Pulmonary artery endothelial cell (primary cell): Measurements from ENCODE around the gene GAS1. TPM values are rescaled to one million over a fixed set of nuclear protein-coding genes. Genes with fewer than 3 reads are reported as not detected.

Source experiments
- DNase-seq: peaks from one replicate; pipeline ENCODE4 v3.0.0-alpha.2; 2011; ENCODE audit warnings: low read depth, low spot score
- total RNA-seq: library from RNA; depleted of rRNA; stranded (reverse); fragments of >200 nt; gene quantifications from 2 replicates; pipeline ENCODE4 v1.2.3, GENCODE V29; 2014

GAS1 gene, protein sequence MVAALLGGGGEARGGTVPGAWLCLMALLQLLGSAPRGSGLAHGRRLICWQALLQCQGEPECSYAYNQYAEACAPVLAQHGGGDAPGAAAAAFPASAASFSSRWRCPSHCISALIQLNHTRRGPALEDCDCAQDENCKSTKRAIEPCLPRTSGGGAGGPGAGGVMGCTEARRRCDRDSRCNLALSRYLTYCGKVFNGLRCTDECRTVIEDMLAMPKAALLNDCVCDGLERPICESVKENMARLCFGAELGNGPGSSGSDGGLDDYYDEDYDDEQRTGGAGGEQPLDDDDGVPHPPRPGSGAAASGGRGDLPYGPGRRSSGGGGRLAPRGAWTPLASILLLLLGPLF
- total RNA-seq, result 0.13 and 0.18 TPM in 2 replicates

DNA sequence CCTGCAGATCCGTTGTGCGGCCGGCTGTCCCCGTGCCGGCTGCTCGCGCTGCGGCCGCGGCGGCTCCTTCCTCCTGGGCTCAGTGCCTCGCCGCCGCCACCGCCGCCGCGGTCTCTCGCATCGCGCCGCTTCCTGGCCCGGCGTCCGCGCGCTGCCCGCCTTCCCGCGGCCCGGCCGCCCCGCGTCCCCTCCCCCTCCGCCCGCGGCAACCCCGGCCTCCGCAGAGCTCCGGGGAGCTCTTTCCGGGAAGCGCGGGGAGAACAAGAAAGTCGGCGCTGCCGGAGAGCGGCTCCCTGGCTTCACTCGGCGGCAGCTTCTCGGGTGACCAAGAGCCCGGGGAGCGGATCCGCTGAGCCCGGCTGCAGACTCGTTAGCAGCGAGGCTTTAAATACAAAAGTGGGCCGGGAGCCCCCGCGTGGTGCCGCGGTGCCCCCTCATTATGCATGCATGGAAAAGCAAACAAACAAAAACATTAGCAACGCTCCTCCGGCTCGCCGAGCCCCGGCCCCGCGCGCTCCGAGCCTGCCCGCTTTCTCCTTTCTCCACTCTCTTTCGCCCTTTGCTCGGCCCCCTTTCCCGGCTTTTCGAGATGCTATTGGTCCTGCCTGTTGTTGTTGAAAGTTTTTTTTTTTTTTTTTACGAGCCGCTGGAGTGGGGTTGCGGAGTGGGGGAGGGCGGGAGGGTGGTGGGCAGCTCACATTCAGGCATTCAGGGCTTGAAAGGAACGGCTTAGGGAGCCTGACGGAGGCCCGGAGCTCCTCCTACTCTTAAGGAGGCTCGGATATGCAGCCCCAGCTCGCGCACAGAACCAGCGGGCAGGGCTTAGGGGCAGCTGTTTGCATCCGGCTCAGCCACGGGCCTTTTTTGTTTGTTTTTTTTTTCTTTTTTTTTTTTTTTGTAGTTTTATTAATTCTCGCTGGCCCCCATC is at the start of gene GAS1:
Gene GAS1 (minus strand): TSS at position 361 of the 928 bp plus-strand sequence. CDS start 727 bp downstream, outside the sequence.
- DNase-seq, result peak; percentile 79

DNA sequence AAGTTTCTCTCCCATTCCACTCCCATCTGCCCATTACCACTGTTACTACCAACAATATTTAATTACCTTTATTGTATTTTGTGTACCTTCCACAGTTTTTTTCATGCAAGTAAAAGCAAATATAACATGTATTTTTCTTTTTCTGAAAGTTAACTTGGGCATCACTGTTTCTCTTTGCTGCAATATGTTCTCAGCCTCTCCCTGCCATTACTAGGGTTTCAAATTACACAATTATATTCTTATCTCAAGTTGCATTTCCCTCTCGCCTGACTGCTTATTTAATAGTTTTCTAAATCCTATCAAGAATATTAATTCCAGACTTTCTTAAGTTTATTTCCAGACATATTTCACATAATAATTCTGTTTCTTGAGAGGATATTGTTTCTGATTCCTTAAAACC is 46.9 kb upstream of the GAS1 start:
- no peak for DNase-seq

DNA sequence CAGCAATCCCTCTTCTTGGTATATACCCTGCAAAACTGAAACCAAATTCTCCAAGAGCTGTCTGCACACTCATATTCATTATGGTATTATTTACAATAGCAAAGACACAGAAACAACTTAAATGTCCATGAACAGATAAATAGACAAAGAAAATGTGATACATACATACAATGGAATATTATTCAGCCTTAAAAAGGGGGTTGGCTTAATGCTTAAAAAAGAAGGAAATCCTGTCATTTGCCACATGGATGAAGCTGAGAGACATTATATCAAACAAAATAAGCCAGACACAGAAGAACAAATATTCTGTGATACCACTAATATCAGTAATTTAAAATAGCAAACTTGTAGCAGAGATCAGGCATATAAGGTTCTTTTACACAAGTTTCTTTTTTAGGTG is 46.5 kb upstream of the GAS1 start:
- DNase-seq, result no peak

DNA sequence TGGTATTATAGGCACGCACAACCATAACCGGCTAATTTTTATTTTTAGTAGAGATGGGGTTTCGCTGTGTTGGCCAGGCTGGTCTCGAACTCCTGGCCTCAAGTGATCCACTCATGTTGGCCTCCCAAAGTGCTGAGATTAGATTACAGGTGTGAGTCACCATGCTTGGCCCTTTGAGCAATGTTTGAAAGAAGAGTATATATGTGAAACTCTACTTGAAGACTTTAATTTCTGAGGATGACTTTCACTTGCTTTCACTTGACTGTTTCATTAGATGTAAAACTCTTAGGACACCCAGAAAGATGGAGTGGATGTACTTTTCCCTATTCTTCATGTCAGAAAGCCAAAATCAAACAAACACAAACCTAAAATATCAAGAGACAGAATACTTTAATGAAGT is 43.8 kb upstream of the GAS1 start:
- no peak for DNase-seq

DNA sequence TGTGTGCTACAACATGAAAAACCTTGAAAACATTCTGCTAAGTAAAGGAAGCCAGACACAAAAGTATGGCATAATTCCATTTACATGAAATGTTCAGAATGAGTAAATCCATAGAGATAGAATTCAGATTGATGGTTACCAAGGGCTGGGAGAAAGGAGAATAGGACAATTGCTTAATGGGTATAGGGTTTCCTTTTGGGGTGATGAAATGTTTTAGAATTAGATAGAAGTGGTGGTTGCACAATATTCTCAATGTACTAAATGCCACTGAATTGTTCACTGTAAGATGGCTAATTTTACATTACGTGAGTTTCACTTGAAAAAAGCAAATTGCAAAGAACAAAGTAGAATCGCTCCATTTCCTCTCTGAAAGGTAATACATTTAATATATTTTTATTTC is 43.0 kb upstream of the GAS1 start:
- DNase-seq, result no peak

DNA sequence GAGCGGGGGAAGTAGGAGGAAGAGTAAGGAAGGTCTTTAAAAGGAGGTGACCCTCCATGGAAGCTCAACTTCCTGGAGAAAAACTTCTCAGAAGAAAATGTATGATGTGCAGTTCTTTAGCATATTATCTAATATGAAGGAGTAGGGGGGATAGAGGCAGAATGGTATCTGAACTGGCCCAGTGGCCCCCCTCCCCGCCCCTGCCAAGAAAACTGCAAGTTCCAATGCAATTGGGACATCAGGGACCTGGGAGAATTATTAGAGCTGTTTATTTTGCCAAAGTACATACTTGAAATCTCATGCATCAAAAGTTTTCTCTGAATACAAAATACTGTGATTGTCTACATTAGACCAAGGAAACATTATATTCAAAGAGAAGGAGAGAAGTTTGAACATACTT is 40.6 kb upstream of the GAS1 start:
- DNase-seq, result no peak

DNA sequence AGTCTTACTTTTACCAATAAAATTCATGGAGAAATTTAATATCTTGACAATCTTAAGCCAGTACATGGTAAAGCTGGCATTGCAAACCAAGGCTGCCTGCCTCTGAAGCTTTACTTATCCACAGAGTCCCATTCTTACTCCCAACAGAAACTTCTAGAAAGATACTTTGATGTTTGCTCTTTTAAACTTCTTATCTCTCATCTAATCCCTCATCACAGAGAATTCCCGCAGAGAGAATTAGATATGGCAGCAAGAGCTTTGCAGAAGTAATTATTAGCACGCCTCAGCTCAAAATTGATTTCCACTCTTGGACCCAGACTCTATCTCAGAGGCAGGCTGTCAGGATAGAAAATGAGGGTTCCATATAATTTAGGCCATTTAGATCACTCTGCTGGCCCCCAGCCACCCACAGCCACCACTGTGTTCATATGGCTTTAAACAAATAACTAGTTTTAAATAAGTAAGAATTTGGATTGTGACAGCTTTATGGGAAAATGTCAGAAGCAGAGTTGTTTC is 37.9 kb upstream of the GAS1 start:
- DNase-seq, result no peak

DNA sequence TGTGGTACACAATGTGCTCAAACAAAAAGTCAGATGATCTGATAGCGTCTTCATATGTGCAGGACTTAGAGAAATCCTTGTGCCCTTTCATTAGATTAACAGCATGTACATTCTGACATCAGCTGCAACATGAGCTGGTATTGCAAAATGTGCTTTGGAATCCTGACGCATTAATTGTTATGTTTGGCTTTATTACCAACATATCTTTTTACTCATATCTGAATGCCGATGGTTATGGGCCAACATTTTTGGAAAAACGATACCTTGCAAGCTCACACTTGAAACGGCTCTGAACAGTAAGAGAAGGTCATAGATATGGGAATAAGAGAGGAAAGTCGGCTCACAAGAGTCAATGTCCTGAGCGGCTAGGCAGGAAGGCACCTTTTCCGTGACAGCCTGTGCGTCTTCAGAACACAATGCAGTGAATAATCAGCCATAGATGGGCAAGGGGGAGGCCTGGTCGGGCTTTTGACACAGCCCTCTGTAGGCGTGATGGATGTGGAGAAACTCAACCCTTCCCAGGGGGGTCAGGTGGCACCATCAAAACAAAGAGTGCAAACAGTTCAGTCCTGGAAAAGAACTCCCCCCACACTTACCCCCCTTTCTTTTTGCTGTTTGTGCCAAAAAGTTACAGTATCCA is 36.4 kb upstream of the GAS1 start:
- DNase-seq, result no peak

DNA sequence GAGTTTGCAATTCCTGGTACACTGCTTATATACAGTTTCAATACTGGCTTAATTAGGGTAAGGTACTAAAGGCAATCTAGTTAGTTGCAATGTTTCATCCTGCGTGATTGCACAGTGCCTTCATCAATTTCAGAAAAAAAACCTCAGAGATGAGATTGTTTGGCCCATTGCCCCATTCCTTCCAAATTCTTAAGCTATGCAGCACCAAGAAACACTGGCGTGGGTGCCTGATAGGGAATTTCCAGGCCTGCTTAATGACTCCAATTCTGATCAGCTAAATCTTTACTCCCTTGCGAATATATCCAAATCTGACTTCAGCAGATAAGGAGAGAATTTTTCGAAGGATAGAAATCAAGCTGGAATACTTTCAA is 35.9 kb upstream of the GAS1 start:
- no peak for DNase-seq

DNA sequence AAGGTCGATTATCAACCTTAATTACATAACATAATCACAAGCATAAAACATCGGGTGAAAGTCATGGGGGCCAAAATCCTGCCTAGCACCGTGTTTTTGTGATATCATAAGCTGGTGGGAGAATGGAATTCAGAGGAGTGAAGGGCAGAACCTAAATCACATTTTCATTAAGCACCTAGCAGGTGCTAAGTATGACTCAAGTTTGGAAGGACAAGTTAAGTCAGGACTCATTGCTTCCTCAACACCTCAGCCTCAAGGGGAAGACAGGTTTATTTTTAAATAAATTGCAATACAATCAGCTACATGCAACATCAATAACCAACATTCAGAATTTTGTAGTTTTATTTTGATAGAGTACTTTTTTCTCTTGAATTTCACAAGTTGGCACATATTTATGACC is 33.5 kb upstream of the GAS1 start:
- no peak for DNase-seq

DNA sequence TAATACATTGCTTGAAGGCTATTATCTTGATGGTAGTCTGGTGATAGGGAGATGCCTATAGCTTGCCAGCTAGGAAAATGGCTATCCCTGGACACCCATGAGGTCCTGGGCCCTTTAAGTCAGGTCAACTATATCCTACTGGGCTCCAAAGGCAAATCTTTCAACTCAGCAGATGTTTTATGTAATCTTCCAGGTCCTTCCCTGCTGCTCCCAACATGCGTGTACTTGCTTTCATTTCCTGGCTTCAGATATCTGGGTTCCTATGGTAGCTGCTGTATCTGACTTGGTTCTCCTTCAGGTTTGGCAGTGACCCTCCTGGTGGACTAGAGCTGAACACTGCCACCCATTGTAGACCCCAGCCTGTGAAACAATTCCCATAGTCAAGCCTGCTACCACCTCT is 32.4 kb upstream of the GAS1 start:
- DNase-seq, result no peak

DNA sequence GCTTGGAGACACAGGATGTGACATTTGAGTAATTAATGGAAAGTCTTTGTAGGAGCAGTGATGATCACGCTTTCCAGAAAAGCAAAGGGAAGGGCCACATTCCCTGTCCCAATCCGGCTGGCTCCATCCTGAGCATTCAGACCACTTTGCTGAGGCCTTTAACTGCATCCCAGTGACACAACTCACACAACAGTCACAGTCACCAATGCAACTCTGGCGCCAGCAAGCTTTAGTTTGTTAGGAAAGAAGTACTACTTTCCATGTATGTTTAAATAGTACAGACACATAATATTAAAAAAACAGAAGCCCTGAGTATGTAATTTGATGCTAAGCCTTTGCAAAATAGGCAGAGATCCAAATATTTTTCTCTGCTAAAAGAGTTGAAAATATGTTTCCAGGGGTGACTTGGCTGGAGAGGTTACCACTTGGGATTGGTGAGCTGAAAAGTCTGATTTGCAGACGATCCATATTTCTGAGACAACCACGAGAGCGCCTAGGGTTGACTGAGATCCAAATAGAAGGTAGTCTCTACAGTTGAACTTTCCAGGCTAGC is 31.7 kb upstream of the GAS1 start:
- DNase-seq, result no peak

DNA sequence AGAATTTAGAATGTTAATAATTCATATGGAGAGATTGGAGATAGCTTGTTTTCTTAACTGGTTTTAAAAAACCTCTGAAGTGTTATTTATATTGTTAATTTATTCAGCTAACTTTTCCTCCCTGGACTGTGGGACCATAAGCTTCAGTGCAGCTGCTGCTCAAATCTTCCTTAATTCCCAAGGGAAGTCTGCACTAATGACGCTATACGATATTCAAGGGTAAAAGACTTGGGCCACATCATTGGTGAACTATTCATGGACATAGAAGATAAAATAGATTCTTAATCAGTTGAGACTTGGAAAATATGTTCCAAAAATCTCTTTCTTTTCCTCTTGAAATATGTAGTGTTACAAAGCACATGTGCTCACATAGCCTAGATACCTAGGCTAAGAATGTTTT is 31.1 kb upstream of the GAS1 start:
- no peak for DNase-seq

DNA sequence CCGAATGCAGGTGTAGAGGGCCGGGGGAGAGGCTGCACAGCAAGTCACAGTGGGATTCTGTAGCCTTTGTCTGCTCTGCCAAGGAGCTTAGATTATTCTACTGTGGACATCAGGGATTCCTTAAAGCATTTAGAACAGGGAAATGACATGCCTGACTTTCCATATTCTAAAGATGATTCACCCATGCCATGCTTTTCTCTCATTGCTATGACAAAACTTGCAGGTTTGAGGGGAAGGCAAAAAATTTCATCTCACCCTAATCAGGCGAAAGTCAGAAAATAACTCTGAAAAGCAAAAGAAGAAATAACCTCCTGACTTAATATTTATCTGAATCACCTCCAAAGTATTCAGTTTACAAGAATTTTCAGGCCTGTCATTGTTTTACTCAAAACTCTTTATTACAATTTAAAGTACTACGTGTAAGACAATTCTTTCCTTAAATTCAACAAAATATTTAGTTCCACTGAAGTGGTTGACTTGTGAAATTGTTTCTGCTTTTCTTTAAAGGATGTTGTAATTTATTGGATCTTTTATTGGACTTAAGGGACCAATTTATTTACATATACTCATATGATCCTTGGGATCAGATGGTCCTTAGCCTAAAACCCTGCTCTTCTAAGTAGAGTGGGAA is 30.0 kb upstream of the GAS1 start:
- no peak for DNase-seq

DNA sequence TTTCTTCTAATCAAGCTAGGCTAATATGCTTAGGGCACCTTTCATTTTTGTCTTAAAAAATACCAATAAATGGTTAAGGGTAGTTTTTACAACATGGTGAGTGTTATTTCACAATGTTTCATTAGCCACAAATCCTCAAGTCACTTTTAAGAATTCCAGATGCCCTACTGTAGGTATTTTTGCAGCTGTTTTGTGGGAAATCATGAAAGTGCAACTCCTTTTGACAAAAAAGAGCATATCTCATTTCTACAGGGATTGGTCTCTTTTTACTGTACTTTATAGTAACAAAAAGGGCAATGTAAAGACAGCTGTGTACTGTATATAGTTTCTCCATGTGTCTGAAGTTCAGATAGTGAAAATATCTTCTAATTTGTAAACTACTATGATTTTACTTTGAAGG is 28.3 kb upstream of the GAS1 start:
- DNase-seq, result no peak

DNA sequence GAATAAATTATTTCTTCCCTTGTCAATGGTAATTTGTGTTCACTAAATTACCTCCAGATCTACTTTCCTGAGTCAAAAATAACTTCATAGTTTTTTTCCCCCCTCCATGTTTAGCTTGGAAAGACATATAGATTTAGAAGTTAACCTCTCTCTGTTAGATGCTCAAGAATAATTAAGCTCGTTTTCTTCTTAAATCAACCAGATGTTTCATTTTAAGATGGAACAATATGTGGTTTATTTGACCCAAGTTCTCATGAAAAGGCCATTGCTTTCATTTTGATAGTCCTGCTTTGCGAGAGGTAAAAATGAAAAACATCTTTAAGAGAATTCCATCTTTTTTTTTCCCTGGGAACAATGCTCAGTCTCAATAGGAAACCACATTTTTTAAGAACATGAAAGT is 27.7 kb upstream of the GAS1 start:
- no peak for DNase-seq

DNA sequence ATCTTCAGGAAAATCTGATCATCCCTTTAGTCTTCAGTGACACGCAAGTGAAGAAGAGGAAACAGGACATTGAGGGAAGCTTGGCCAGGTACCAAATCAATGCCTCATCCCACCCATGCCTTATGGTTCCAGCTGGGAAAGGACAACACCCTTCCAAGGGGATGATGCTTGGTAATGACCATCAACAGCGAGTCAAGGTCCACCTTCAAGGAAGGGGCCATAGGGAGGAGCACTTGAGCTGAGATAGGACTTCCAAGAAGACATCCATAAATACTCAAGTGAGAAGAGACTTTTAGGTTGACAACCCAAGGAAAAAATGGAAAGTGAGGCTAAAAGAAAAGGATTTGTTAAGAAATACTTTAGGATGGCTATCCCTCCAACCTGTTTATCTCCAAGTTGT is 27.1 kb upstream of the GAS1 start:
- no peak for DNase-seq

DNA sequence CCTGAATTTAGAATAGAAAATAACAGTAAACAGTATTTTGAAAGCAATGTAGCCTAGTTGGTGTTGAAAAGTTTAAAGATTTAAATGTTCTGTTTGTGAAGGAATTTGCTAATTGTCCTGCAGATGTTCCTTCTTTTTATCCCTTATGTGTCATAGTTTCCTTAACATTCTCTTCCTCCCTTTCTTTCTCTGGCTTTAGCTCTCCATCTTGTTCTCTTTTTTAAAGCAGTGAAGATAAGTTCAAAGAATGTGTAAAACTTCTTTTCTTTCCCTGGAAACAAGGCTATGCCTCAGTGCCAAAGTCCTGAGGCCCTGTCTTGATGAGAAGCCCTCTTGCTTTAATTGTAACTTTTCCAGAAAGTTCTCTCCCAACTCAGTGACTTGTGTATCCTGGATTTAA is 24.4 kb upstream of the GAS1 start:
- DNase-seq, result no peak

DNA sequence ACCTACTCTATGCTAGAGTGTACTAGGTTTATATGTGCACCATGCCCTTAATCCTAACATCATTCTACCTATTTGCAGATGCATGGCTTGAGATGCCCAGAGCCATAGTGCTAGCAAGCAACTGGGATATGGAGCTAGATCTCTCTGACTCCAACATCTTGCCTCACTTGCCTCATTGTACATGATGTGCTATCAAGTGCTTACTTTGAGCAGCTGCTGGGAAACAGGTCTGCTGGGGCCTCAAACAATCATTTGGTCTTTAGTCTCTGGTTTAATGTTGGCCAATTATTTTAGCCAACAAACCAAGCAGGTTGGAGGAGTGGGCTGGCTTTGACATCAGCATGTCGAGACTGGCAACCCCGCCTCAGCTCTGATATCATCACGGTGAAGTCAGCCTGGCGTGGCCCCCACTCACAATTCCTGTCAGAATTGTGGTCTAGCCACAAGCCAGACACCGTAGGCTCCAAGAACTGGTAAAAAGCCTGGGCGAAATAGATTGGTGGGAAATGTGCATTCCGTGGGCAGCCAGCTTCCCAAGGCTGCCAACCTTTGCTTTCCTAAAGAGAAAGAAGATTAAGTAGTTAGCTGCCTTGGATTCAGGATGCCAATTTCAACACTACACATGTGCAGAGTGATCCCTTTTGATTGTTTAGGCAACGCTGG is 21.1 kb upstream of the GAS1 start:
- DNase-seq, result no peak

DNA sequence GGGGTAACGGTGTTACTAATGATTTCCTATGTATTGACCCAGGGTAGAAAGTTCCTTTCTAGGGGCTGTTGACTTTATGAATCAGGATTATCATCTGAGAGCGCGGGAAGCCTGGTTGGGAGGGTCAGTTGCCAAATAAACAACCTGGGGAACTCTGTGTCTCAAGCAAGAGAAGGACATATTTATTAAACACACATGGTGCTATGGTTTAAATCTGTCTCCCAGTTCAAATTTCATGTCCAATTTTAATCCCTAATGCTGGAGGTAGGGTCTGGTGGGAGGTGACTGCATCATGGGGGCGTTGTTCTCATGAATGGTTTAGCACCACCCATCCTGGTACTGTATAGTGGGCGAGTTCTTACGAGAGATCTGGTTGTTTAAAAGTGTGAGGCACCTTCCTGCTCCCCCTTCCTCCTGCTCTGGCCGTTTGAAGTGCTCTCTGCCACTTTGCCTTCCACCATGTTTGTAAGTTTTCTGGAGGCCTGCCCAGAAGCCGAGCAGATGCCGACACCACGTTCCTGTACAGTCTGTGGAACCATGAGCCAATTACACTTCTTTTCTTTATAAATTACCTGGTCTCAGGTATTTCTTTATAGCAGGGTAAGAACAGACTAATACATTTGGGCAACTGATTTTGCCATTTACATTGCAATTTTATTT is 19.7 kb upstream of the GAS1 start:
- DNase-seq, result no peak
